Retinal pigment epithelial cell (primary cell): ENCODE data around the gene APPL2.

ENCODE experiments used
- DNase-seq: peaks from one replicate; pipeline ENCODE4 v3.0.0-alpha.2; 2010; ENCODE audit warnings: low read depth
- H3K4me3 ChIP-seq: 2 replicates; pipeline ENCODE4 v1.5.1; 2011; ENCODE audit warnings: mild to moderate bottlenecking, low read length, control low read depth, moderate library complexity
- TF ChIP-seq, protein P1 (sequence below): conservative IDR thresholded peaks from 2 replicates; pipeline ENCODE4 v1.5.1; 2011; ENCODE audit warnings: low read depth, low read length, control low read depth, inconsistent platforms

Gene APPL2

DNA sequence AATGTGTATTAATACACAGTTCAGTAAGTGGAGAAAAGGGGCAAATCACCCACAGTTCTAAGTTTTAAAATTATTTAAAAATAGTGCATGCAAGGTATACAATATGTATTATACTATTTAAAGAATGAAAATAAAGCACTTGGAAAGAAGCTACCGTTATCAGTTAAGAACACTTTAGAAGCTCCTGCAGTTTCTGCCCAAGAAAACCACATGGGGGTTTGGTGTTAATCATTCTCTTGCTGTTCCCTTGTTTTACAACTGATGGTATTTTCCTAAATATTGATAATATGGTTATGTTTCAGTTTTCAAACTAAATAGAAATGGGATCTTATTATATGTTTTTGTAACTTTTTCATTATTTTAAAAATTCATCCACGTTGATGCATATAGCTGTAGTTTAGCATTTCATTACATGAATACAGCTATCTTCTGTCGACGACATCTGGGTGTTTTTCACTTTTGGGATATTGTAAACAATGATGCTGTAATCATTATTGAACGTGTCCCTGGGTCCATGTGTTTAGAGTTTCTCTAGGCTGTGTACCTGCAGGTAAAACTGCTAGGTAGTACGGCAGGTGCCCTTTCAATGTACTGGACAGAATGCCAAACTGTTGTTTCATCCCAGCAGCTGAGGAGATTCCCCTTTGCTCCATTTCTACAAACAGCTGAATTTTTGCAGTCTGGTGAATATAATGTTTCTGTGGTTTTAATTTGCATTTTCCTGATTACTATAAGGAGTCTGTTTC, 64.1 kb downstream of the APPL2 start:
- H3K4me3 ChIP-seq, result no peak overlapping the region
- TF ChIP-seq, protein P1, sequence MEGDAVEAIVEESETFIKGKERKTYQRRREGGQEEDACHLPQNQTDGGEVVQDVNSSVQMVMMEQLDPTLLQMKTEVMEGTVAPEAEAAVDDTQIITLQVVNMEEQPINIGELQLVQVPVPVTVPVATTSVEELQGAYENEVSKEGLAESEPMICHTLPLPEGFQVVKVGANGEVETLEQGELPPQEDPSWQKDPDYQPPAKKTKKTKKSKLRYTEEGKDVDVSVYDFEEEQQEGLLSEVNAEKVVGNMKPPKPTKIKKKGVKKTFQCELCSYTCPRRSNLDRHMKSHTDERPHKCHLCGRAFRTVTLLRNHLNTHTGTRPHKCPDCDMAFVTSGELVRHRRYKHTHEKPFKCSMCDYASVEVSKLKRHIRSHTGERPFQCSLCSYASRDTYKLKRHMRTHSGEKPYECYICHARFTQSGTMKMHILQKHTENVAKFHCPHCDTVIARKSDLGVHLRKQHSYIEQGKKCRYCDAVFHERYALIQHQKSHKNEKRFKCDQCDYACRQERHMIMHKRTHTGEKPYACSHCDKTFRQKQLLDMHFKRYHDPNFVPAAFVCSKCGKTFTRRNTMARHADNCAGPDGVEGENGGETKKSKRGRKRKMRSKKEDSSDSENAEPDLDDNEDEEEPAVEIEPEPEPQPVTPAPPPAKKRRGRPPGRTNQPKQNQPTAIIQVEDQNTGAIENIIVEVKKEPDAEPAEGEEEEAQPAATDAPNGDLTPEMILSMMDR, result no peak
- DNase-seq, result no peak

DNA sequence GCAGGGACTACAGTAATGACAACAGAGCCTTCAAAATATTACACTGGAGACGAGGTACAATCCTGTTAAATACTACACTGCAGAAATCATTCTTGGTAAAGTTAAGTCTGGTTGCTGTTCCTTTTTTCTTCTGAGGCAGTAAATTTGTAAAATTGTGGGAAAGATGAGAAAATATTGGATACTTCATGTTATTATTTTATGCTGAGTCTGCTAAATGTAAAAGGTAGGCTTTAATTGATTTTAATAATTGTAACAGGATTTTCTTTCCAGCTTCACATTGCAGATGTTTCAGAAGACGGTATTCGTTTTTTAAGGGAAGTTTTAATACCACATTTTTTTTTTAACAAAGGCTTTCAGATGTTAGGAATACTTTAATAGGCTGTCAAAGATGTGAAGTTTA, 65.8 kb downstream of the APPL2 start:
- TF ChIP-seq, protein P1, result no peak
- DNase-seq, result no peak
- no peak overlapping the region for H3K4me3 ChIP-seq

DNA sequence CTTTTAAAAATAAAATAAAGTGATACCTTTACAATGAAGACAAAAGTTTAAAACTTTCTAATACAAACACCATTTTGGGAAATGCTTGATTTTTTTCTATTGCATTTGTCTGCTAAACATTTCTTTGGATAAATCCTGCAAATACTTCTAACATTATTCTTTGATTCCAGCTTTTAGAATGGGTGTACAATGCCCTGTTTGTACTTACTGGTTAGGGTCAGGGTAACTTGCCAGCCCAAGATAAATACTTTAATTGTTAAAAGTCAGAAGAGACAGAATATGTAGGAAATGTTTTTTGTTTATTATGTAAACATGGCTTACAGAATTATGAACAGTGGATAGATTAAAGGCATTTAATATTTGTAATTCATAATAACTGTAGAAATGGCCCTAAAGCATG, 68.0 kb downstream of the APPL2 start:
- TF ChIP-seq, protein P1, result no peak
- DNase-seq, result no peak
- no peak overlapping the region for H3K4me3 ChIP-seq

DNA sequence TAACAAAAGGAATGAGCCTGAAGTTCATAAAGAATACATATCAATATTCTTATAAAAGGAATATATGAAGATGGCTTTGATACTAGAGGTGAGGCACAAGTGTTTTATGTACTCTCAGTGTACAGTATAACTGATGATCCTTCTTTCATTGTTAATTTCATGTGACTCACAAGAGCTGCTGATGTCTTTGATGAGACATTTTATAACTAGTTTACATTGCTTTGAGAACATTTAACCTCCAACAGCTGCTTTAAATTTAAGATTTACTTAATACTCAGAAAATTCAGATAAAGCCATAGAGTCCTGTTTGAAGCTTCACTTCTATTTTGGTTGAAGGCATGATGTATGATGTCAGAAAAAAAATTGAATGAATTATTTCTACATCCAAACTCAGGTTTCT, 68.6 kb downstream of the APPL2 start:
- no peak overlapping the region for H3K4me3 ChIP-seq
- DNase-seq, result no peak
- TF ChIP-seq, protein P1, result no peak

DNA sequence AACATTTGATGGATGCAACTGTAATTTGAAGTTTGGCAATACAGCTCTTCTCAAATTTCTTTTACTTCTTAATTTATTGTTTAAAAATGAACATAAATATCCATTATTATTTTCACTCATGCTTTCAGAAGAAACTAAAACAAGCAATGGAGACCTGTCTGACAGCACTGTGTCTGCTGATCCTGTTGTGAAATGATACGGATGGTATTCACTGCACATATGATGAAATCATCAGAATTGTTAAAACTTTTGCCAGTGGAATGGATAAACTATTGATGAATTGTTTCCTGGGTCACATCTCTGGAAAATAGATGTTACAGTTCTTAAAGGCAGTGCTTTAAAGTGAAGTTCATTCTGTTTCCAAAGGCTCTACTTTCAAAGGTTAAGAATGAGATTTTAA, 69.2 kb downstream of the APPL2 start:
- H3K4me3 ChIP-seq, result no peak overlapping the region
- TF ChIP-seq, protein P1, result no peak
- no peak for DNase-seq

DNA sequence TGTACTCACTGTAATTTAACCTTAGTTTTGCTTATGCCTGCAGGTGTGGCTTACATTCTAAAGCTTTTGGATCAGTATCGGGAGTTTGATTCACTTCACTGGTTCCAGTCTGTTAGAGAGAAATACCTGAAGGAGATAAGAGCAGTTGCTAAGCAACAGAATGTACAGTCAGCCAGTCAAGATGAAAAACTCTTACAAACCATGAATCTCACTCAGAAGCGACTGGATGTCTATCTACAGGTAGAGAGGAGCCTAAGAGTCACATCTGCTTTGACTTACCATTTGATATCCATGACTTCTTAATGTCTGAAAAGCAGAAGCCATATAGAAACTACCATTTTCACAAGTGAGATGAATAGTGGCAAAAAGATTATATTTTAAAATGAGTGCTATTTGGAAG, 71.9 kb downstream of the APPL2 start:
- no peak for DNase-seq
- TF ChIP-seq, protein P1, result no peak
- no peak overlapping the region for H3K4me3 ChIP-seq

DNA sequence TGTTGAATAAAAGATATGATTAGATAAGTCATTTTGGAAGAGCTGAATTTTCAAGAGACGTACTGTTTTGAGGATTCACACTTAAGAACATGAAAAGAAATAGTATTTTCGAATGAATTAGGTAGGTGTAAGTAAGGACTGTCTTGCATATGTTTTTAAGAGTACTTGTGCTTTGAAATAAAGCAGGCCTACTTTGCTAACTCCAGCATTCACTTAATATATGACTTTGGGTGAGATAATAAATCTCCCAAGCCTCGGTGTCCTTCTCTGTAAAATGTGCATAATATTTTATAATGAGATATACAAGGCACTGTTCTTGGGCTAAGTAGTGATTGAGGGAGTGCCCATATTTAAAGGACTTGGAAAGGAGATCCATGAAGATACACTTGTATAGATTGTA, 73.8 kb downstream of the APPL2 start:
- no peak for DNase-seq
- no peak overlapping the region for H3K4me3 ChIP-seq
- TF ChIP-seq, protein P1, result no peak
